CD1c-positive myeloid dendritic cell (primary cell): ENCODE data around the gene GTPBP3.
A peak's percentile ranks its signal among the peaks of the same experiment; 100 is the strongest.

Source experiments
- DNase-seq: peaks from one replicate; pipeline ENCODE4 v3.0.0-alpha.2; 2016; ENCODE audit errors: extremely low spot score

The GTPBP3 gene

GRCh38 chr19:17327654-17328516, 9.5 kb upstream of the GTPBP3 start:
- DNase-seq = peak; percentile 72

GRCh38 chr19:17328517-17329365, 8.6 kb upstream of the GTPBP3 start:
- no peak for DNase-seq

GRCh38 chr19:17329366-17330261, 7.7 kb upstream of the GTPBP3 start:
- no peak for DNase-seq

- DNase-seq = no peak
Measured at GRCh38 chr19:17330262-17331044, 6.9 kb upstream of the GTPBP3 start.

GRCh38 chr19:17331045-17331558, 6.3 kb upstream of the GTPBP3 start:
- DNase-seq = no peak

- DNase-seq = no peak
Measured at GRCh38 chr19:17332360-17332676, 5.0 kb upstream of the GTPBP3 start.

- peak; percentile 65 for DNase-seq
Measured at GRCh38 chr19:17332677-17333581, 4.4 kb upstream of the GTPBP3 start.

GRCh38 chr19:17333611-17334413, 3.5 kb upstream of the GTPBP3 start:
- peak; percentile 76 for DNase-seq

- peak; percentile 97 for DNase-seq
Measured at GRCh38 chr19:17334414-17335409, 2.6 kb upstream of the GTPBP3 start, which contains the start of gene ANO8. Gene ANO8 (minus strand): TSS chr19:17334855. CDS start chr19:17334670, 185 bp downstream.

GRCh38 chr19:17335575-17335974, 1.8 kb upstream of the GTPBP3 start:
- no peak for DNase-seq

GRCh38 chr19:17337675-17338432, 501 bp downstream of the GTPBP3 start:
- peak; percentile 22 for DNase-seq

- DNase-seq = no peak
Measured at GRCh38 chr19:17338433-17339078, 1.2 kb downstream of the GTPBP3 start.

- no peak for DNase-seq
Measured at GRCh38 chr19:17339088-17339741, 1.9 kb downstream of the GTPBP3 start.

GRCh38 chr19:17340302-17340870, 3.0 kb downstream of the GTPBP3 start:
- DNase-seq = no peak

- no peak for DNase-seq
Measured at GRCh38 chr19:17340871-17341357, 3.6 kb downstream of the GTPBP3 start.
